GM23248 (cell line): ENCODE data around the gene TRAPPC12. TPM values are rescaled to one million over a fixed set of nuclear protein-coding genes. Genes with fewer than 3 reads are reported as not detected.

Source experiments
- DNase-seq: peaks from one replicate; pipeline ENCODE4 v3.0.0-alpha.2; 2015
- H2AFZ ChIP-seq: fragments of 200-600 bp; sonication (generic); 2 replicates; pipeline ENCODE4 v1.6.1; 2016; ENCODE audit warnings: antibody characterized with exemption
- H3F3A ChIP-seq: fragments of 200-600 bp; sonication (generic); 2 replicates; pipeline ENCODE4 v1.6.1; 2016; ENCODE audit warnings: mild to moderate bottlenecking, antibody characterized with exemption, mixed run types; ENCODE audit not compliant: insufficient read depth
- H3K27ac ChIP-seq: fragments of 200-600 bp; sonication (generic); 2 replicates; pipeline ENCODE4 v1.5.1; 2016; ENCODE audit warnings: mild to moderate bottlenecking
- H3K27me3 ChIP-seq: fragments of 200-600 bp; sonication (generic); replicated peaks from 2 replicates; pipeline ENCODE4 v1.6.1; 2016; ENCODE audit warnings: mild to moderate bottlenecking; ENCODE audit not compliant: insufficient read depth
- H3K36me3 ChIP-seq: fragments of 200-600 bp; sonication (generic); 2 replicates; pipeline ENCODE4 v1.6.1; 2016; ENCODE audit warnings: low read depth, mild to moderate bottlenecking
- H3K4me1 ChIP-seq: fragments of 200-600 bp; sonication (generic); 2 replicates; pipeline ENCODE4 v1.6.1; 2016; ENCODE audit warnings: mild to moderate bottlenecking; ENCODE audit not compliant: insufficient read depth
- H3K4me2 ChIP-seq: fragments of 200-600 bp; sonication (generic); one replicate; pipeline ENCODE4 v1.6.1; 2016; ENCODE audit warnings: mild to moderate bottlenecking; ENCODE audit not compliant: unreplicated experiment
- H3K4me3 ChIP-seq: fragments of 200-600 bp; sonication (generic); 2 replicates; pipeline ENCODE4 v1.5.1; 2016; ENCODE audit warnings: mild to moderate bottlenecking
- H3K79me2 ChIP-seq: fragments of 200-600 bp; sonication (generic); 2 replicates; pipeline ENCODE4 v1.6.1; 2016; ENCODE audit warnings: mild to moderate bottlenecking; ENCODE audit not compliant: insufficient read depth
- H3K9ac ChIP-seq: fragments of 200-600 bp; sonication (generic); 2 replicates; pipeline ENCODE4 v1.6.1; 2016; ENCODE audit warnings: mild to moderate bottlenecking
- H3K9me2 ChIP-seq: fragments of 200-600 bp; sonication (generic); 2 replicates; pipeline ENCODE4 v1.6.1; 2016; ENCODE audit warnings: mixed run types, mild to moderate bottlenecking, moderate library complexity; ENCODE audit not compliant: insufficient read depth
- H3K9me3 ChIP-seq: fragments of 200-600 bp; sonication (generic); one replicate; pipeline ENCODE4 v1.6.1; 2017; ENCODE audit warnings: low read depth
- H4K20me1 ChIP-seq: fragments of 200-600 bp; sonication (generic); 2 replicates; pipeline ENCODE4 v1.6.0; 2016; ENCODE audit not compliant: insufficient read depth
- EZH2 ChIP-seq: fragments of 200-600 bp; sonication (generic); IDR thresholded peaks from 2 replicates; pipeline ENCODE4 v1.6.1; 2018; ENCODE audit warnings: antibody characterized with exemption, mild to moderate bottlenecking; ENCODE audit not compliant: insufficient read depth, poor library complexity, severe bottlenecking
- EZH2phosphoT487 ChIP-seq: fragments of 200-600 bp; sonication (generic); IDR thresholded peaks from 2 replicates; pipeline ENCODE4 v1.6.1; 2018; ENCODE audit warnings: antibody characterized with exemption, moderate library complexity, mild to moderate bottlenecking, low read depth; ENCODE audit not compliant: insufficient read depth
- WGBS, 2 experiments: methylation state at CpG; one replicate each; pipeline ENCODE4 v1.1.6; 2015 to 2017; ENCODE audit warnings: low lambda C conversion rate in 2 of 2, low coverage in 1 of 2; ENCODE audit errors: missing lambda C conversion rate in 2 of 2; 5-methylcytosine and 5-hydroxymethylcytosine counted together
- in situ Hi-C: fragments of 300-500 bp; cut with MboI; formaldehyde crosslinking; loops from 2 replicates; pipeline ENCODE4 v1.15.0; 2020
- polyA plus RNA-seq: library from polyadenylated mRNA; unstranded; fragments of >200 nt; fragmentation: Nextera tagmentation; extraction: Ambion mirVana; gene quantifications from 2 replicates; pipeline ENCODE4 v1.2.1, GENCODE V29; 2016
- total RNA-seq: library from RNA; depleted of rRNA; stranded (reverse); fragments of >200 nt; shearing (Covaris generic); gene quantifications from 2 replicates; pipeline ENCODE4 v1.2.3, GENCODE V29; 2014

Gene TRAPPC12
- total and polyA plus RNA-seq, 2 experiments from 2014 or later = 29.3 to 48.1 TPM

DNA sequence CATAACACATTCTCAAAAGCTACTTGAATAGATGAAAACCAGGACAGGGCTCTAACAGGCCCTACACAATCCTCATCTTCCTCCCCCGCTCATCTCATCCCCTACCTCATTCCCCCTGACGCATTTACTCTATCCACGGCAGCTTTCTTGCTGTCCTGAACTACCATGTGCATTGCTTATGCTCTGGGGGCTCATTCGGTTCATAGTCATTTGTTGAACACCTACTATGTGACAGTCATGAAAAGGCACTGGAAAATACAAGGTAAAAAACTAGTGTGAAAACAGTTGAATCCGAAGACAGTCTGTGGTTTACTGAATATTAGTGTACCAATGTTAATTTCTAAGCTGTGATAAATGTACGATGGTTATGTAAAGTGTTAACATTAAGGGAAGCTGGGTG lies 2.7 kb upstream of the TRAPPC12 start:
- H3K9me3 ChIP-seq = no peaks in the 10 kb centered on the region
- H3F3A ChIP-seq = peaks cover 13% of the 10 kb centered on the region
- no peaks in the 10 kb centered on the region for H4K20me1 ChIP-seq
- peak overlapping the region; percentile 93 for H3K4me3 ChIP-seq
- H3K9ac ChIP-seq = peak overlapping the region; percentile 77
- peaks cover 45% of the 10 kb centered on the region for H3K79me2 ChIP-seq
- H3K9me2 ChIP-seq = no peaks in the 10 kb centered on the region
- no peaks in the 10 kb centered on the region for H3K27me3 ChIP-seq
- in situ Hi-C loops = no loop called here
- H2AFZ ChIP-seq = peak overlapping the region; percentile 96
- peak overlapping the region; percentile 79; the same call in 1 of the 2 replicates for H3K27ac ChIP-seq
- H3K36me3 ChIP-seq = 0 out of 2 replicates have a peak, but pooled peaks cover 4% of the 10 kb centered on the region
- DNase-seq = no peak
- peaks cover 24% of the 10 kb centered on the region for H3K4me1 ChIP-seq
- WGBS, 2 experiments = 46% methylated on average over 6 of the region's 6 CpGs
- H3K4me2 ChIP-seq = peak overlapping the region; percentile 91
- TF ChIP-seq EZH2 (no peak), EZH2phosphoT487 (no peak)

- Histone ChIP-seq H3K9ac (peak overlapping the region; percentile 77), H3K4me1 (peaks cover 24% of the 10 kb centered on the region), H3K27ac (peak overlapping the region; percentile 79), H3K9me2 (no peaks in the 10 kb centered on the region), H3K4me2 (peak overlapping the region; percentile 91), H3K4me3 (peak overlapping the region; percentile 93), H2AFZ (peak overlapping the region; percentile 96), H3K36me3 (0 out of 2 replicates have a peak, but pooled peaks cover 4% of the 10 kb centered on the region), H3K9me3 (no peaks in the 10 kb centered on the region), H3F3A (peaks cover 13% of the 10 kb centered on the region), H3K79me2 (peaks cover 49% of the 10 kb centered on the region), H3K27me3 (no peaks in the 10 kb centered on the region), H4K20me1 (no peaks in the 10 kb centered on the region)
- DNase-seq = peak; percentile 72
- in situ Hi-C loops = no loop called here
- WGBS, 2 experiments = 2 to 3% methylated on average over 8 of the region's 8 CpGs
- TF ChIP-seq EZH2phosphoT487 = no peak
- TF ChIP-seq EZH2 = no peak
Observed at GRCh38 chr2:3377279-3377611, 2.2 kb upstream of the TRAPPC12 start.

GRCh38 chr2:3377612-3378432 lies 1.7 kb upstream of the TRAPPC12 start, which contains the start of gene EIPR1:
Gene EIPR1 (minus strand): TSS chr2:3377818. CDS start chr2:3377689, 129 bp downstream.
- 0 out of 2 replicates have a peak, but pooled peaks cover 4% of the 10 kb centered on the region for H3K36me3 ChIP-seq
- no peaks in the 10 kb centered on the region for H3K9me3 ChIP-seq
- no peaks in the 10 kb centered on the region for H4K20me1 ChIP-seq
- peak within 1 kb of the TSS; percentile 93 for H3K4me3 ChIP-seq
- H3K4me2 ChIP-seq = peak within 1 kb of the TSS; percentile 91
- H3F3A ChIP-seq = peaks cover 13% of the 10 kb centered on the region
- peak within 1 kb of the TSS; percentile 96 for H2AFZ ChIP-seq
- H3K27ac ChIP-seq = peak within 1 kb of the TSS; percentile 79
- DNase-seq = peak; percentile 100
- TF ChIP-seq EZH2 (no peak), EZH2phosphoT487 (no peak)
- no peaks in the 10 kb centered on the region for H3K9me2 ChIP-seq
- WGBS, 2 experiments = 4 to 5% methylated on average over 57 of the region's 57 CpGs
- H3K79me2 ChIP-seq = peaks cover 55% of the 10 kb centered on the region
- peak within 1 kb of the TSS; percentile 77 for H3K9ac ChIP-seq
- H3K27me3 ChIP-seq = no peaks in the 10 kb centered on the region
- in situ Hi-C loops = no loop called here
- H3K4me1 ChIP-seq = peaks cover 24% of the 10 kb centered on the region

DNA sequence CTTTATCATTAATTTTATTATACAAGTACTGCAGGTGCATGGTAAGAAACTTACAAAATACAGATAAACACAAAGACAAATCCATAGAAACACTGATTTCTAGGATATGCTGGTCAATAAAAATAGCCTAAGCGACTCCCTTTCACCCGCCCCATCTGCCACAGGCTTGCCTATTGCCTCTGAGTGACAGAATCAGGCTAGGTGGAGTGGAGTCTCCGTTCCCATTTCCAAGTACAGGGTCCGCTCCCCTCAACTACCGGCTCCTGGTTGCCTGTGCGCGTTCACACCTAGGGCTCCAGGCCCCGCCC lies 201 bp upstream of the TRAPPC12 start:
- in situ Hi-C loops = no loop called here
- no peaks in the 10 kb centered on the region for H3K9me2 ChIP-seq
- TF ChIP-seq EZH2phosphoT487 (no peak), EZH2 (no peak)
- peak overlapping the region; percentile 89 for H3K4me3 ChIP-seq
- no peaks in the 10 kb centered on the region for H4K20me1 ChIP-seq
- H3K36me3 ChIP-seq = peaks cover 7% of the 10 kb centered on the region; the same call in 1 of the 2 replicates
- DNase-seq = no peak
- H3K27me3 ChIP-seq = no peaks in the 10 kb centered on the region
- H3K9me3 ChIP-seq = no peaks in the 10 kb centered on the region
- peaks cover 13% of the 10 kb centered on the region for H3F3A ChIP-seq
- peak overlapping the region; percentile 93 for H3K27ac ChIP-seq
- peaks cover 70% of the 10 kb centered on the region for H3K79me2 ChIP-seq
- WGBS, 2 experiments = 1 to 2% methylated on average over 8 of the region's 8 CpGs
- H3K4me1 ChIP-seq = peaks cover 24% of the 10 kb centered on the region
- H3K4me2 ChIP-seq = peak overlapping the region; percentile 85
- H3K9ac ChIP-seq = peak overlapping the region; percentile 98
- H2AFZ ChIP-seq = peak overlapping the region; percentile 79
